Left lung (tissue), 10 donors: ENCODE results near the gene ATOH8. TPM values are rescaled to one million over a fixed set of nuclear protein-coding genes. Genes with fewer than 3 reads are reported as not detected.

ENCODE experiments used
- ATAC-seq: fragments of 200-7000 bp; cut with Tn5 transposase; one replicate; pipeline ENCODE4 v1.9.1; 2020; ENCODE audit warnings: moderate library complexity
- DNase-seq, 4 donors: peaks; one replicate each; pipeline ENCODE4 v3.0.0-alpha.2; 2013 to 2020
- H3K27ac ChIP-seq, 2 donors: fragments of 200-600 bp; sonication (generic) in 1 of 2; one replicate each; pipeline versions ENCODE4 v1.5.0 to v1.8.0; 2020 to 2021
- H3K27me3 ChIP-seq, 2 donors: fragments of 200-600 bp; sonication (generic) in 1 of 2; one replicate each; pipeline versions ENCODE4 v1.5.0 to v1.8.0; 2020 to 2021
- H3K36me3 ChIP-seq, 2 donors: fragments of 200-600 bp; sonication (generic) in 1 of 2; one replicate each; pipeline versions ENCODE4 v1.5.0 to v1.8.0; 2020 to 2021
- H3K4me1 ChIP-seq, 2 donors: fragments of 200-600 bp; one replicate each; pipeline ENCODE4 v1.8.0; 2021
- H3K4me3 ChIP-seq, 2 donors: fragments of 200-600 bp; sonication (generic) in 1 of 2; one replicate each; pipeline versions ENCODE4 v1.5.0 to v1.8.0; 2020 to 2021; ENCODE audit warnings: mild to moderate bottlenecking in 1 of 2
- H3K9me3 ChIP-seq, 2 donors: fragments of 200-600 bp; sonication (generic) in 1 of 2; one replicate each; pipeline versions ENCODE4 v1.5.0 to v1.8.0; 2020 to 2021
- CTCF ChIP-seq, 2 donors: fragments of 200-600 bp; sonication (generic) in 1 of 2; IDR thresholded peaks; one replicate each; pipeline versions ENCODE4 v1.5.0 to v1.8.0; 2021; ENCODE audit warnings: antibody characterized with exemption in 2 of 2
- intact Hi-C, 2 donors: fragments of 100-400 bp; cut with DNase I; formaldehyde crosslinking; loops; one replicate each; pipeline versions ENCODE4 v1.11.2 to v1.14.2; 2022
- polyA plus RNA-seq, 6 donors: library from polyadenylated mRNA; unstranded; fragments of 120-200 nt; gene quantifications; one replicate each; pipeline ENCODE4 v1.2.1, GENCODE V29; 2013; ENCODE audit not compliant: insufficient read length in 6 of 6
- total RNA-seq, 2 donors: library from RNA; stranded (reverse); fragmentation: NEBNext Ultra II Directional; extraction: Animal tissue kit (Norgen Biotek cat#: 25700); gene quantifications; one replicate each; pipeline ENCODE4 v1.2.1, GENCODE V29; 2021
- donor health status: DM: no; HTN: yes; CAD: no.
- donor health status: DM: no; HTN: no; CAD: no.

Gene ATOH8
- total and polyA plus RNA-seq, 8 donors = 24.7 to 36.5 (median 34.3) TPM

- Histone ChIP-seq H3K9me3 (no peaks in the 10 kb centered on the region), H3K27ac (no peak overlapping the region), H3K36me3 (no peaks in the 10 kb centered on the region), H3K4me1 (peaks cover 8 to 16% of the 10 kb centered on the region in 2 donors), H3K27me3 (no peaks in the 10 kb centered on the region), H3K4me3 (no peak overlapping the region)
- no peak for TF ChIP-seq CTCF (IDR thresholded peaks at IDR 0.05)
- intact Hi-C loops = loop anchor here in 1 of 2 donors (5.0 kb wide), 1 partner anchor 78 kb away; no protein-coding TSS in a partner anchor
- no peak for ATAC-seq
- DNase-seq = no peak
Observed at GRCh38 chr2:85734015-85734414, 19.8 kb upstream of the ATOH8 start.

GRCh38 chr2:85734942-85735608, 18.7 kb upstream of the ATOH8 start:
- Histone ChIP-seq H3K27ac (no peak overlapping the region), H3K36me3 (no peaks in the 10 kb centered on the region), H3K9me3 (no peaks in the 10 kb centered on the region)

GRCh38 chr2:85735691-85736090, 18.1 kb upstream of the ATOH8 start:
- TF ChIP-seq CTCF (IDR thresholded peaks at IDR 0.05) = no peak
- Histone ChIP-seq H3K27ac (no peak overlapping the region), H3K27me3 (no peaks in the 10 kb centered on the region), H3K9me3 (no peaks in the 10 kb centered on the region), H3K4me1 (peaks cover 4 to 6% of the 10 kb centered on the region in 2 donors), H3K36me3 (no peaks in the 10 kb centered on the region), H3K4me3 (no peak overlapping the region)
- ATAC-seq (no peak), DNase-seq (no peak)
- intact Hi-C loops = no loop called here

More at GRCh38 chr2:85734942-85735608, 18.7 kb upstream of the ATOH8 start:
- Histone ChIP-seq H3K4me3 (no peak overlapping the region), H3K4me1 (peaks cover 4 to 6% of the 10 kb centered on the region in 2 donors), H3K27me3 (no peaks in the 10 kb centered on the region)
- DNase-seq = no peak
- no peak for ATAC-seq
- intact Hi-C loops = loop anchor here in 1 of 2 donors (5.0 kb wide), 1 partner anchor 77 kb away; no protein-coding TSS in a partner anchor
- TF ChIP-seq CTCF (IDR thresholded peaks at IDR 0.05) = no peak

- no peak for TF ChIP-seq CTCF (IDR thresholded peaks at IDR 0.05)
- DNase-seq = no peak
- no peaks in the 10 kb centered on the region for H3K9me3 ChIP-seq
- ATAC-seq = no peak
- peak overlapping the region in 1 of 2 donors; percentile 29 for H3K27ac ChIP-seq
- H3K27me3 ChIP-seq = no peaks in the 10 kb centered on the region
- no peak overlapping the region for H3K4me3 ChIP-seq
- no peaks in the 10 kb centered on the region for H3K36me3 ChIP-seq
- intact Hi-C loops = no loop called here
- peaks cover 12 to 15% of the 10 kb centered on the region in 2 donors for H3K4me1 ChIP-seq
Observed at GRCh38 chr2:85736456-85737355, 17.1 kb upstream of the ATOH8 start.

GRCh38 chr2:85737481-85737880, 16.3 kb upstream of the ATOH8 start:
- DNase-seq = peak in 2 of 4 donors; percentile 56 to 76

More at GRCh38 chr2:85737481-85737880, 16.3 kb upstream of the ATOH8 start:
- H3K27me3 ChIP-seq = no peaks in the 10 kb centered on the region
- no peaks in the 10 kb centered on the region for H3K9me3 ChIP-seq
- intact Hi-C loops = no loop called here
- ATAC-seq = peak; percentile 8
- TF ChIP-seq CTCF (IDR thresholded peaks at IDR 0.05) = no peak
- H3K4me1 ChIP-seq = peaks cover 18 to 21% of the 10 kb centered on the region in 2 donors
- H3K4me3 ChIP-seq = no peak overlapping the region
- peak overlapping the region in 1 of 2 donors; percentile 29 for H3K27ac ChIP-seq
- H3K36me3 ChIP-seq = no peaks in the 10 kb centered on the region
